Measurements from ENCODE around the gene HTT.

- TF ChIP-seq, protein P1, sequence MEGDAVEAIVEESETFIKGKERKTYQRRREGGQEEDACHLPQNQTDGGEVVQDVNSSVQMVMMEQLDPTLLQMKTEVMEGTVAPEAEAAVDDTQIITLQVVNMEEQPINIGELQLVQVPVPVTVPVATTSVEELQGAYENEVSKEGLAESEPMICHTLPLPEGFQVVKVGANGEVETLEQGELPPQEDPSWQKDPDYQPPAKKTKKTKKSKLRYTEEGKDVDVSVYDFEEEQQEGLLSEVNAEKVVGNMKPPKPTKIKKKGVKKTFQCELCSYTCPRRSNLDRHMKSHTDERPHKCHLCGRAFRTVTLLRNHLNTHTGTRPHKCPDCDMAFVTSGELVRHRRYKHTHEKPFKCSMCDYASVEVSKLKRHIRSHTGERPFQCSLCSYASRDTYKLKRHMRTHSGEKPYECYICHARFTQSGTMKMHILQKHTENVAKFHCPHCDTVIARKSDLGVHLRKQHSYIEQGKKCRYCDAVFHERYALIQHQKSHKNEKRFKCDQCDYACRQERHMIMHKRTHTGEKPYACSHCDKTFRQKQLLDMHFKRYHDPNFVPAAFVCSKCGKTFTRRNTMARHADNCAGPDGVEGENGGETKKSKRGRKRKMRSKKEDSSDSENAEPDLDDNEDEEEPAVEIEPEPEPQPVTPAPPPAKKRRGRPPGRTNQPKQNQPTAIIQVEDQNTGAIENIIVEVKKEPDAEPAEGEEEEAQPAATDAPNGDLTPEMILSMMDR (IDR thresholded peaks at IDR 0.05; ENCODE audit: insufficient read depth, low read depth, low read length) = no peak
- TF ChIP-seq EZH2 (IDR thresholded peaks at IDR 0.05; ENCODE audit: insufficient read depth, low read length) = no peak
Observed at GRCh38 chr4:3037957-3038461, 36.5 kb upstream of the HTT start.

Measured in astrocyte (in vitro differentiated cells and primary cell).